ENCODE data around the gene NOX5.
A peak's percentile ranks its signal among the peaks of the same experiment; 100 is the strongest.

Gene NOX5

DNA sequence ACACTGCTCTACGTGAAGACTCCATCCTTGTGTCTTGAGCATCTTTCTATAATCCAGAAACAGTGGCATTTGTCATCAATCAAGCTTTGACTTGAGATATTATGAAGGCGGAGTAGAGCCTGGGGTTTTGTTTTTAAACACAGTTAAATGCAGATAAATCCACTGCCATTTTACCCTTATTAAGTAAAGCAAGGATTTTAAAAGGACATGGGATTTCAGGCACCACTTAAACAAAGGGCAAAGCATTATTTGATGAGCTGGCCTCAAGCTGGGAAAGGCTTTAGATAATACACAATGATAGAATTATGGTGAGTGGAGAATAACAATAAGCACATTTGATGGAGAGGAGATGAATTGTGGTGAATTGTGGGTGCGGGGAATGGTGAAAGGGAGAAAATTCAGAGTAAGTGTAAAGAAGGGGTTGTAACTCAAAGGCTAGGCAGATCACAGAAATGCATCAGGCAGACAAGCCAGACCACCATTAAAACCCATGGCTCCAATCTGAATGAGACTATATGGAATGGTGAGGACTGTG, 91.0 kb downstream of the NOX5 start:
- no peak for DNase-seq (ENCODE audit: low read depth)
- TF ChIP-seq CTCF (IDR thresholded peaks at IDR 0.05; ENCODE audit: insufficient read depth, low read depth, low read length, missing control alignments), result no peak
- no peak overlapping the region for H3K4me3 ChIP-seq (ENCODE audit: low read length)

DNA sequence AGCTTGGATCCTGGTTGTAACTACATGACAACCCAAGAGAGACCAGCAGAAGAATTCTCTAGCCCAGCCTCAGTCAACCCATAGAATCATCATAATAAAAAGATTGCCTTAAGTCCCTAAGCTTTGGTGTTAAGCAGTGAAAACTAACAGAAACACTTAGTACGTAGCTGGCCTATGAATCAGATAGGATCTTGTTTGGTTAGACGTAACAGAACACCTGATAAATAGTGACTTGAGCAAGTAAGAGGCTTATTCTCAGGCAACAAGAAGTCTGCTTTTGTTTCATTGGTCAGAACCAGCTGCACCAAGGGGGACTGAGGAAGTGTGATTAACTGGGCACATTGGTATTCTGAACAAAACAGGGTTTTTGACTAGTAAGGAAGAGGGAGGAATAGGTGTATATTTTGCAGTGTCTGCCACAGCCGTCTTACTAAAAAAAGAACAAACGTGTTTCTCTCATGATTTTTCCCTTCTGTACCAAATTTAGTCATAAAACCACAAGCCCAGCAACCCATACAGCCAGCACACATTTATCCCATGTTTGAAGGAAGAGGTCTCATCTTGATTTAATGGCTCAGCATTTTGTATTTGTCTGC, 92.6 kb downstream of the NOX5 start:
- no peak for TF ChIP-seq CTCF (IDR thresholded peaks at IDR 0.05; ENCODE audit: insufficient read depth, low read depth, low read length, missing control alignments)
- H3K4me3 ChIP-seq (ENCODE audit: low read length), result no peak overlapping the region
- DNase-seq (ENCODE audit: low read depth), result peak; percentile 73
